IMR-90 (cell line): ENCODE data around the gene MADCAM1. TPM values are rescaled to one million over a fixed set of nuclear protein-coding genes. Genes with fewer than 3 reads are reported as not detected.

ENCODE experiments used
- ATAC-seq: fragments of 200-7000 bp; cut with Tn5 transposase; 2 replicates; pipeline ENCODE4 v1.9.1; 2020; ENCODE audit warnings: low read depth, mild to moderate bottlenecking, moderate library complexity
- BruUV-seq: library from RNA; stranded (reverse); fragments of 400-500 nt; replicated peaks from 2 replicates; lab custom pipeline; 2021; lab: Mats Ljungman, UMichigan
- CTCF ChIA-PET: fragments of 300-600 bp; formaldehyde crosslinking; extraction: SDS; loops from one replicate; lab custom pipeline; 2021; ENCODE audit warnings: antibody characterized with exemption; lab: Yijun Ruan, JAX
- POLR2A ChIA-PET: fragments of 300-600 bp; sonication (Branson Sonifier 250); formaldehyde crosslinking; loops from one replicate; lab custom pipeline; 2022; ENCODE audit warnings: antibody characterized with exemption; ENCODE audit not compliant: unreplicated experiment; lab: Charles Lee
- DNase-seq: peaks from one replicate; pipeline ENCODE4 v3.0.0; 2013
- H2AFZ ChIP-seq: replicated peaks from 2 replicates; pipeline ENCODE3; 2013; ENCODE audit warnings: low read length, mild to moderate bottlenecking; ENCODE audit not compliant: poor library complexity
- H2AK5ac ChIP-seq: 2 replicates; pipeline ENCODE4 v1.6.1; 2013; ENCODE audit warnings: low read depth, low read length, inconsistent platforms
- H2AK9ac ChIP-seq: replicated peaks from 2 replicates; pipeline ENCODE3; 2013; ENCODE audit warnings: mild to moderate bottlenecking, low read depth, low read length, moderate library complexity; ENCODE audit not compliant: poor library complexity
- H2BK120ac ChIP-seq: 2 replicates; pipeline ENCODE4 v1.6.1; 2013; ENCODE audit warnings: low read depth, low read length, inconsistent platforms
- H2BK15ac ChIP-seq: 3 replicates; pipeline ENCODE4 v1.6.1; 2013; ENCODE audit warnings: low read depth, low read length, inconsistent platforms
- H2BK20ac ChIP-seq: 2 replicates; pipeline ENCODE4 v1.6.1; 2013; ENCODE audit warnings: low read depth, mild to moderate bottlenecking, inconsistent platforms, low read length, moderate library complexity
- H2BK5ac ChIP-seq: 2 replicates; pipeline ENCODE4 v1.6.1; 2013; ENCODE audit warnings: mild to moderate bottlenecking, low read depth, low read length, inconsistent platforms; ENCODE audit not compliant: poor library complexity, severe bottlenecking
- H3K14ac ChIP-seq: replicated peaks from 2 replicates; pipeline ENCODE4 v1.6.1; 2013; ENCODE audit warnings: low read depth, low read length, inconsistent platforms
- H3K18ac ChIP-seq: 2 replicates; pipeline ENCODE4 v1.6.1; 2013; ENCODE audit warnings: low read depth, low read length, control low read depth
- H3K23ac ChIP-seq: 2 replicates; pipeline ENCODE4 v1.6.1; 2013; ENCODE audit warnings: low read depth, low read length, inconsistent platforms
- H3K27ac ChIP-seq: 2 replicates; pipeline ENCODE4 v1.5.1; 2013; ENCODE audit warnings: mild to moderate bottlenecking, control low read depth, low read length; ENCODE audit not compliant: insufficient read depth
- H3K27me3 ChIP-seq: 2 replicates; pipeline ENCODE4 v1.6.1; 2013; ENCODE audit warnings: low read length; ENCODE audit not compliant: control insufficient read depth, insufficient read depth
- H3K36me3 ChIP-seq: 2 replicates; pipeline ENCODE4 v1.6.1; 2013; ENCODE audit warnings: low read length, mixed read lengths; ENCODE audit not compliant: control insufficient read depth, insufficient read depth
- H3K4ac ChIP-seq: 2 replicates; pipeline ENCODE4 v1.6.1; 2013; ENCODE audit warnings: low read depth, low read length, inconsistent platforms
- H3K4me1 ChIP-seq: 2 replicates; pipeline ENCODE4 v1.6.1; 2013; ENCODE audit warnings: low read length, mixed read lengths; ENCODE audit not compliant: control insufficient read depth, insufficient read depth
- H3K4me2 ChIP-seq: 2 replicates; pipeline ENCODE4 v1.6.1; 2013; ENCODE audit warnings: low read depth, mild to moderate bottlenecking, control low read depth, low read length, moderate library complexity
- H3K4me3 ChIP-seq: 2 replicates; pipeline ENCODE4 v1.5.1; 2013; ENCODE audit warnings: low read depth, mild to moderate bottlenecking, control low read depth, low read length, moderate library complexity; ENCODE audit not compliant: insufficient read depth
- H3K56ac ChIP-seq: 2 replicates; pipeline ENCODE4 v1.6.1; 2013; ENCODE audit warnings: low read length, inconsistent platforms; ENCODE audit not compliant: insufficient read depth; ENCODE audit errors: extremely low read depth
- H3K79me1 ChIP-seq, 2 experiments: 2 replicates each; pipeline ENCODE4 v1.6.1; 2013; ENCODE audit warnings: low read length in 2 of 2, inconsistent platforms in 1 of 2, low read depth in 1 of 2
- H3K9ac ChIP-seq: 2 replicates; pipeline ENCODE4 v1.6.1; 2013; ENCODE audit warnings: low read depth, low read length, control low read depth
- H3K9me1 ChIP-seq: 2 replicates; pipeline ENCODE4 v1.6.1; 2013; ENCODE audit warnings: low read length, inconsistent platforms; ENCODE audit not compliant: insufficient read depth
- H3K9me3 ChIP-seq: 2 replicates; pipeline ENCODE4 v1.6.1; 2013; ENCODE audit warnings: low read length; ENCODE audit not compliant: control insufficient read depth, insufficient read depth
- H4K20me1 ChIP-seq: 2 replicates; pipeline ENCODE4 v1.6.1; 2013; ENCODE audit warnings: low read length, inconsistent platforms; ENCODE audit not compliant: insufficient read depth
- H4K5ac ChIP-seq: 2 replicates; pipeline ENCODE4 v1.6.1; 2013; ENCODE audit warnings: mild to moderate bottlenecking, low read depth, low read length, control low read depth
- H4K8ac ChIP-seq, 2 experiments: 2 replicates each; pipeline ENCODE4 v1.6.1; 2013; ENCODE audit warnings: low read depth in 2 of 2, low read length in 2 of 2, control low read depth in 1 of 2, inconsistent platforms in 1 of 2
- H4K91ac ChIP-seq: 2 replicates; pipeline ENCODE4 v1.6.1; 2013; ENCODE audit warnings: low read depth, low read length, inconsistent platforms; ENCODE audit not compliant: insufficient read depth
- NFE2L2 ChIP-seq: fragments of 150-350 bp; IDR thresholded peaks from 2 replicates; pipeline ENCODE4 v1.6.1; 2016; ENCODE audit warnings: low read depth, mild to moderate bottlenecking, low read length
- POLR2A ChIP-seq: IDR thresholded peaks from 2 replicates; pipeline ENCODE4 v1.6.1; 2012; ENCODE audit warnings: mild to moderate bottlenecking, low read depth, low read length
- WGBS, 2 experiments: methylation state at CpG; one replicate each; pipeline versions ENCODE4 v1.1.5 to v1.1.7; 2013; ENCODE audit warnings: missing lambda C conversion rate in 2 of 2; ENCODE audit not compliant: insufficient read length in 1 of 2; ENCODE audit errors: extremely low coverage in 2 of 2; 5-methylcytosine and 5-hydroxymethylcytosine counted together
- dilution Hi-C: fragments of 300-500 bp; cut with HindIII; formaldehyde crosslinking; loops from one replicate; pipeline ENCODE4 v1.14.3; 2018; ENCODE audit warnings: low sequenced_read_pairs; ENCODE audit not compliant: unreplicated experiment
- in situ Hi-C: fragments of 300-500 bp; cut with MboI; formaldehyde crosslinking; loops from 3 replicates; pipeline ENCODE4 v1.14.3; 2019; ENCODE audit warnings: low sequenced_read_pairs, inconsistent platforms, mixed read lengths
- intact Hi-C: fragments of 100-400 bp; cut with micrococcal nuclease; formaldehyde crosslinking; loops from 2 replicates; pipeline ENCODE4 v1.10.0; 2022
- polyA plus RNA-seq, 3 experiments: library from polyadenylated mRNA; depleted of rRNA; stranded (reverse); fragments of >200 nt; gene quantifications; 2 replicates each; pipeline ENCODE4 v1.2.3, GENCODE V29; 2012; ENCODE audit warnings: low replicate concordance in 1 of 3
- total RNA-seq: library from RNA; depleted of rRNA; stranded (reverse); fragments of >200 nt; gene quantifications from 2 replicates; pipeline ENCODE4 v1.2.3, GENCODE V29; 2012
- TF ChIP-seq, protein P1 (sequence below): conservative IDR thresholded peaks from 2 replicates; pipeline ENCODE4 v1.5.1; 2012; ENCODE audit warnings: mild to moderate bottlenecking, low read depth, low read length, improper control_type of control experiment

The MADCAM1 gene
- total and polyA plus RNA-seq, 2 of the 4 experiments (the other 2 are of a cell fraction), result 0.24 TPM; not detected in 1

GRCh38 chr19:547836-548720 lies 51.8 kb downstream of the MADCAM1 start:
- no peak overlapping the region for H3K27ac ChIP-seq
- CTCF ChIA-PET, result no interaction called here
- peaks cover 8% of the 10 kb centered on the region for H3K9me1 ChIP-seq
- in situ Hi-C loops (no loop called here), intact Hi-C loops (no loop called here), dilution Hi-C loops (no loop called here)
- H4K8ac ChIP-seq, result no peak overlapping the region
- H2BK120ac ChIP-seq, result no peak overlapping the region
- no peak overlapping the region for H3K14ac ChIP-seq
- no peak overlapping the region for H3K4ac ChIP-seq
- no peak overlapping the region for H4K5ac ChIP-seq
- BruUV-seq, result no TSS peak
- peaks cover 2% of the 10 kb centered on the region; the same call in 1 of the 2 replicates for H3K4me1 ChIP-seq
- no peaks in the 10 kb centered on the region; a peak in 1 of 4 replicates for H3K79me1 ChIP-seq
- no peak overlapping the region for H2BK20ac ChIP-seq
- no peak for ATAC-seq
- H3K56ac ChIP-seq, result no peak overlapping the region
- peaks cover 3% of the 10 kb centered on the region; the same call in 1 of the 2 replicates for H3K36me3 ChIP-seq
- no peaks in the 10 kb centered on the region for H3K27me3 ChIP-seq
- no peak overlapping the region for H2AK9ac ChIP-seq
- no peaks in the 10 kb centered on the region for H3K9me3 ChIP-seq
- H3K4me3 ChIP-seq, result no peak overlapping the region
- 81% methylated on average over 9 of the region's 26 CpGs; no CpG with 5 or more reads in 1 of the 2 experiments for WGBS, 2 experiments
- no peak overlapping the region for H2BK15ac ChIP-seq
- H3K23ac ChIP-seq, result no peak overlapping the region
- no peak overlapping the region for H2BK5ac ChIP-seq
- no peak overlapping the region for H4K91ac ChIP-seq
- H2AK5ac ChIP-seq, result no peak overlapping the region
- no peak overlapping the region for H3K9ac ChIP-seq
- POLR2A ChIA-PET, result no interaction called here
- peaks cover 7% of the 10 kb centered on the region; the same call in 1 of the 2 replicates for H4K20me1 ChIP-seq
- H2AFZ ChIP-seq, result no peak overlapping the region
- TF ChIP-seq, protein P1, sequence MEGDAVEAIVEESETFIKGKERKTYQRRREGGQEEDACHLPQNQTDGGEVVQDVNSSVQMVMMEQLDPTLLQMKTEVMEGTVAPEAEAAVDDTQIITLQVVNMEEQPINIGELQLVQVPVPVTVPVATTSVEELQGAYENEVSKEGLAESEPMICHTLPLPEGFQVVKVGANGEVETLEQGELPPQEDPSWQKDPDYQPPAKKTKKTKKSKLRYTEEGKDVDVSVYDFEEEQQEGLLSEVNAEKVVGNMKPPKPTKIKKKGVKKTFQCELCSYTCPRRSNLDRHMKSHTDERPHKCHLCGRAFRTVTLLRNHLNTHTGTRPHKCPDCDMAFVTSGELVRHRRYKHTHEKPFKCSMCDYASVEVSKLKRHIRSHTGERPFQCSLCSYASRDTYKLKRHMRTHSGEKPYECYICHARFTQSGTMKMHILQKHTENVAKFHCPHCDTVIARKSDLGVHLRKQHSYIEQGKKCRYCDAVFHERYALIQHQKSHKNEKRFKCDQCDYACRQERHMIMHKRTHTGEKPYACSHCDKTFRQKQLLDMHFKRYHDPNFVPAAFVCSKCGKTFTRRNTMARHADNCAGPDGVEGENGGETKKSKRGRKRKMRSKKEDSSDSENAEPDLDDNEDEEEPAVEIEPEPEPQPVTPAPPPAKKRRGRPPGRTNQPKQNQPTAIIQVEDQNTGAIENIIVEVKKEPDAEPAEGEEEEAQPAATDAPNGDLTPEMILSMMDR, result no peak
- TF ChIP-seq POLR2A (no peak), NFE2L2 (no peak)
- DNase-seq, result no peak
- H3K4me2 ChIP-seq, result no peak overlapping the region
- no peak overlapping the region for H3K18ac ChIP-seq
